Glutamatergic neuron (in vitro differentiated cells): Measurements from ENCODE around the gene SRGAP3. TPM values are rescaled to one million over a fixed set of nuclear protein-coding genes. Genes with fewer than 3 reads are reported as not detected.

Experiments used
- DNase-seq: peaks from one replicate; pipeline ENCODE4 v3.0.0; 2022
- H3K27ac Mint-ChIP-seq: one replicate; pipeline ENCODE4 v1.8.0; 2020; ENCODE audit warnings: mild to moderate bottlenecking, mixed read lengths, inconsistent platforms; ENCODE audit not compliant: unreplicated experiment
- H3K27me3 Mint-ChIP-seq: one replicate; pipeline ENCODE4 v1.8.0; 2020; ENCODE audit warnings: mild to moderate bottlenecking, moderate library complexity, mixed read lengths, inconsistent platforms; ENCODE audit not compliant: unreplicated experiment
- H3K36me3 Mint-ChIP-seq: one replicate; pipeline ENCODE4 v1.8.0; 2020; ENCODE audit warnings: mild to moderate bottlenecking, mixed read lengths, inconsistent platforms; ENCODE audit not compliant: unreplicated experiment
- H3K4me1 Mint-ChIP-seq: one replicate; pipeline ENCODE4 v1.8.0; 2020; ENCODE audit warnings: mild to moderate bottlenecking, low read depth, mixed read lengths, inconsistent platforms; ENCODE audit not compliant: unreplicated experiment
- H3K4me3 Mint-ChIP-seq: one replicate; pipeline ENCODE4 v1.8.0; 2020; ENCODE audit warnings: mild to moderate bottlenecking, mixed read lengths, inconsistent platforms; ENCODE audit not compliant: unreplicated experiment
- H3K9me3 Mint-ChIP-seq: one replicate; pipeline ENCODE4 v1.8.0; 2020; ENCODE audit warnings: mild to moderate bottlenecking, moderate library complexity, mixed read lengths, inconsistent platforms; ENCODE audit not compliant: unreplicated experiment
- total RNA-seq: library from RNA; stranded (reverse); fragmentation: NEBNext Ultra II Directional; extraction: Animal tissue kit (Norgen Biotek cat#: 25700); gene quantifications from one replicate; pipeline ENCODE4 v1.2.1, GENCODE V29; 2021; ENCODE audit not compliant: unreplicated experiment
- TF ChIP-seq, protein P1 (sequence below): fragments of 200-600 bp; sonication (generic); IDR thresholded peaks from one replicate; pipeline ENCODE4 v1.5.0; 2021; ENCODE audit not compliant: partially characterized antibody, unreplicated experiment

The SRGAP3 gene
- total RNA-seq, 1 donor from 2014 or later = 197 TPM

DNA sequence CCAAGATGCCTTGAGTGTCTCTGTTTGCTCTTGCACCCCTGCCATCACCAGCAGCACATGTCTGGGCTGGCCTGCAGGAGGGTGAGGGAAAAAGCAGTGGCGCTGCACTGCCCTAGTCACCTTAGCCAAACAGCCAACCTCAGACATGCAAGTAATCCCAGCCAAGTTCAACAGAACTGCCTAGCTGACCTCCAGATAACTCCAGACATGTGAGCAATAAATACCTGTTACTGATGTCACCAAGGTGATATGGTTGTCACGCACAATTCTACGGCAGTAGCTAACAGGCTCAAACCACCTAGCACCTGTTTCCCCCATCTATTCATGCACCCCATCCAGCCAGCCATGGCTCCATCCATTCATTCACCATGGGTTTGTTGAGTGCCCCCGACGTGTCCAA, 99.9 kb downstream of the SRGAP3 start:
- Mint-ChIP-seq H3K4me1 (peaks cover 7% of the 10 kb centered on the region), H3K9me3 (peaks cover 19% of the 10 kb centered on the region), H3K36me3 (peaks cover 37% of the 10 kb centered on the region), H3K4me3 (no peak overlapping the region), H3K27me3 (peaks cover 10% of the 10 kb centered on the region), H3K27ac (no peak overlapping the region)
- DNase-seq = no peak
- TF ChIP-seq, protein P1, sequence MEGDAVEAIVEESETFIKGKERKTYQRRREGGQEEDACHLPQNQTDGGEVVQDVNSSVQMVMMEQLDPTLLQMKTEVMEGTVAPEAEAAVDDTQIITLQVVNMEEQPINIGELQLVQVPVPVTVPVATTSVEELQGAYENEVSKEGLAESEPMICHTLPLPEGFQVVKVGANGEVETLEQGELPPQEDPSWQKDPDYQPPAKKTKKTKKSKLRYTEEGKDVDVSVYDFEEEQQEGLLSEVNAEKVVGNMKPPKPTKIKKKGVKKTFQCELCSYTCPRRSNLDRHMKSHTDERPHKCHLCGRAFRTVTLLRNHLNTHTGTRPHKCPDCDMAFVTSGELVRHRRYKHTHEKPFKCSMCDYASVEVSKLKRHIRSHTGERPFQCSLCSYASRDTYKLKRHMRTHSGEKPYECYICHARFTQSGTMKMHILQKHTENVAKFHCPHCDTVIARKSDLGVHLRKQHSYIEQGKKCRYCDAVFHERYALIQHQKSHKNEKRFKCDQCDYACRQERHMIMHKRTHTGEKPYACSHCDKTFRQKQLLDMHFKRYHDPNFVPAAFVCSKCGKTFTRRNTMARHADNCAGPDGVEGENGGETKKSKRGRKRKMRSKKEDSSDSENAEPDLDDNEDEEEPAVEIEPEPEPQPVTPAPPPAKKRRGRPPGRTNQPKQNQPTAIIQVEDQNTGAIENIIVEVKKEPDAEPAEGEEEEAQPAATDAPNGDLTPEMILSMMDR = no peak

DNA sequence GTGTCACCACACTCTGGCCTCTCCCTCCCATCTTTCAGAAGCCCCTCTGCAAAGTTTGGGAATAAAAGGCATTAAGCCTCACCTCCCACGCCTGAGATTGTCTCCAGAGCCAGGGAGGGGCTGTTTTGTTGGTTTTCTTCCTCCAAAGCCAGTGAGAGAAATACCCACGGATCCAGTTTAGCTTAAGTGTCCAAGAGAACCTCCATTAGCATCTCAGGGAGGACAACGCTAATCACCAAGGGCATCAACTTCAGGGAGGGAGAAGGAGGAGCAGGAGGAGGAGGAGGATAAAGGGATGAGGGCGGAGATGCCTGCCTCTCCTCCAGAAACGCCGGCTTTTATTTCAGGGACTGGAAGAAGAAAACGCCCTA, 101.6 kb downstream of the SRGAP3 start:
- Mint-ChIP-seq H3K4me3 (no peak overlapping the region), H3K27ac (no peak overlapping the region), H3K9me3 (peaks cover 19% of the 10 kb centered on the region), H3K36me3 (peaks cover 43% of the 10 kb centered on the region), H3K27me3 (peaks cover 12% of the 10 kb centered on the region), H3K4me1 (no peaks in the 10 kb centered on the region)
- TF ChIP-seq, protein P1 = no peak
- no peak for DNase-seq

DNA sequence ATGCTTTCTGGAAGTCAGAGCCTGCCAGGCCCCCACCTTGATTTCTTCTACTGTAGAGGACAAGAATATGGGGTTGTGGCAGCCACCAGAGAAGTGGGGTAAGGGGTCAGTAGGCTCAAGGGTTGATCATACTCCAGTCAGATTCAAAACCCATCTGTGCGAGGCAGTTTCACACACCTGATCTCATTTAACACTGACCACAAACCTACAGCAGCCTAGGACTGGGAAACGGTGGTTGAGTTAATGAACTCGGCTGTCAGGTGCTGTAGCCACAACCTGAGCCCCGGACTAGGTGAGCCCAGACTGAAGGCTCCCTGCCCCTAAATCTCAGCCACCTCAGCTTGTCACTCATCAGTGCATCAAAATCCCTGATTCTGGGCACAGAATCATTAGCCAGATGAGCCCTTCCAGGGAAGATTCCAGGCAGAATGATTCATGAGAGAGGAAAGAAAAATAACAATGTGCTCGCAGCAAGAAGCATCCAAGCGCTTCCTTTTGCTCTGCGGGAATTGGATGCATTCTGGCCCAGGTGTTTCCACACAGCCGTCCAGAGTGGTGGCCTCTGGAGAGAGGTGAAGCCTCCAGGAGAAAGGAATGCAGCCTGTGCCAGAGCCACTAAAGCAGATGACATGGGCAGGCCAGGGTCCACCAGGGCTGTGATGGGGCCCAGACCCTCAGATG, 102.1 kb downstream of the SRGAP3 start:
- Mint-ChIP-seq H3K4me1 (peaks cover 1% of the 10 kb centered on the region), H3K9me3 (peaks cover 19% of the 10 kb centered on the region), H3K36me3 (peaks cover 42% of the 10 kb centered on the region), H3K4me3 (no peak overlapping the region), H3K27ac (no peak overlapping the region), H3K27me3 (peaks cover 12% of the 10 kb centered on the region)
- DNase-seq = no peak
- TF ChIP-seq, protein P1 = no peak

DNA sequence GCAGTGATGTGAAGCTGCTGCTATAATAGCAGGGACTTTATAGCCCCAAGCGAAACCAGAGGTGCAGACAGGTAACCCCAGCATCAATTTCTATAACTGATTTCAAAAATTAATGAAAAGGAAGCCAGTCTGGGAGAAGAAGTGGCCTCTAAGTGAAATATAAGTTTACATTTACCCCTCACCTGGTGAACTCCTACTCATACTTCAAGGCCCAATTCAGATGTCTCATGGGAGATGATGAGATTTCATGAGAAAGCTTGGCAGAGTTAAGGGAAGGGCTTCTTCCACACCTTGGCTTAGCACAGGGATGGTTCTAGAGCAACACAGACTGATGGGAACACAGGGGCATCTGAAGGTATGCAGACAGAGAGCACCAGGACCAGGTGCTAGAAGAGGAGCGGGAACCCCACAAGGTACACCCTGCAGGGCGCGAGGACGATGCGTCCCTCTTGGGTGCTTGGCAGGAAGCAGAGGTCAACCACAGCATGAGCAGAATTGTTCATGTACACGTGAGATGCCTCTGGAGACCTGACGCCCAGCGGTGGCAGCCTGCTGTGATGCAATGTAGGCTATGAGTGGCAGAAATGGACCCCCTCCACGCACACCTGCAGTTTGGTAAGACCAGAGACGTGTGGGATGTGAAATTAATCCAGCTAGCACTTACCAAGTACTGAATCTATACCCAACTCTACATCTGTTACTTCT, 102.9 kb downstream of the SRGAP3 start:
- Mint-ChIP-seq H3K4me1 (peaks cover 4% of the 10 kb centered on the region), H3K4me3 (no peak overlapping the region), H3K27me3 (peaks cover 12% of the 10 kb centered on the region), H3K9me3 (peaks cover 17% of the 10 kb centered on the region), H3K36me3 (peaks cover 34% of the 10 kb centered on the region), H3K27ac (no peak overlapping the region)
- TF ChIP-seq, protein P1 = no peak
- no peak for DNase-seq

DNA sequence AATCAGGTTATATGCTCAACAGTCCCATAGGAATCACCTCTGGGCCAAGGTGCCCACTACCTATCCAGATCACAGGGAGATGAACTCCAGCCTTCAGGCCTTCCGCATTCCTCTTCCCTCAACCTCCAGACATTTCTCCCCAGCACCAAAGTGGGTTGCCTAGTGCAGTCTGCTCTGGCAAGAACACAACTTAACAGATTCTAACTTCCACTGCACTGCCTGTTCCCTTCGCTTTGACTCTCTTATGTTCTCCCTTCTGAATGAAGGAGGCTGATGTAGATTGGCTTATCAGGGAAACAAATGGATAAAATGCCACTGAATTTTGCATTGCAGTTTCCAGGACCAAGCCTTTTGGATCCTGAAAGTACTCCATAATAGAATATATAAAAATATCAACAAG, 106.3 kb downstream of the SRGAP3 start:
- Mint-ChIP-seq H3K27me3 (peaks cover 10% of the 10 kb centered on the region), H3K9me3 (peaks cover 2% of the 10 kb centered on the region), H3K36me3 (peaks cover 21% of the 10 kb centered on the region), H3K4me3 (no peak overlapping the region), H3K27ac (no peak overlapping the region), H3K4me1 (peaks cover 10% of the 10 kb centered on the region)
- TF ChIP-seq, protein P1 = no peak
- DNase-seq = no peak
